Measurements from ENCODE around the gene IGFL2. TPM values are rescaled to one million over a fixed set of nuclear protein-coding genes. Genes with fewer than 3 reads are reported as not detected.
A peak's percentile ranks its signal among the peaks of the same experiment; 100 is the strongest.
"Not testable (repeated sequence)": the region's sequence is repeated elsewhere in the genome, so short reads cannot be mapped to it uniquely, and the experiment has no call there.

IGFL2 gene
- total RNA-seq: not detected

GRCh38 chr19:46147791-46148288 lies at the start of gene IGFL2:
Gene IGFL2 (plus strand): TSS chr19:46148238. CDS start chr19:46148279, 41 bp downstream.
- ATAC-seq (no peak), DNase-seq (no peak)
- Mint-ChIP-seq H3K4me1 (no peaks in the 10 kb centered on the region), H3K9me3 (ENCODE audit: low read depth) (no peaks in the 10 kb centered on the region), H3K27ac (no peak within 1 kb of the TSS), H3K36me3 (no peaks in the 10 kb centered on the region), H3K27me3 (peaks cover 62% of the 10 kb centered on the region), H3K4me3 (no peak within 1 kb of the TSS)
- CTCF ChIA-PET: no interaction called here

GRCh38 chr19:46100344-46100743 lies 47.7 kb upstream of the IGFL2 start:
- peaks cover 1% of the 10 kb centered on the region for H3K36me3 Mint-ChIP-seq
- ATAC-seq (no peak), DNase-seq (no peak)
- H3K27me3 Mint-ChIP-seq: peaks cover 46% of the 10 kb centered on the region
- no peak overlapping the region for H3K27ac Mint-ChIP-seq
- H3K4me1 Mint-ChIP-seq: no peaks in the 10 kb centered on the region
- H3K4me3 Mint-ChIP-seq: no peak overlapping the region
- CTCF ChIA-PET: no interaction called here
- peaks cover 9% of the 10 kb centered on the region for H3K9me3 Mint-ChIP-seq (ENCODE audit: low read depth)

GRCh38 chr19:46101293-46101692 lies 46.7 kb upstream of the IGFL2 start:
- H3K4me3 Mint-ChIP-seq: no peak overlapping the region
- peaks cover 38% of the 10 kb centered on the region for H3K27me3 Mint-ChIP-seq
- no peaks in the 10 kb centered on the region for H3K4me1 Mint-ChIP-seq
- DNase-seq: no peak
- H3K9me3 Mint-ChIP-seq (ENCODE audit: low read depth): peaks cover 9% of the 10 kb centered on the region
- H3K36me3 Mint-ChIP-seq: peaks cover 1% of the 10 kb centered on the region
- H3K27ac Mint-ChIP-seq: no peak overlapping the region
- ATAC-seq: no peak
- CTCF ChIA-PET: no interaction called here

- H3K4me1 Mint-ChIP-seq; H3K4me3 Mint-ChIP-seq; CTCF ChIA-PET; H3K27ac Mint-ChIP-seq; H3K36me3 Mint-ChIP-seq; H3K9me3 Mint-ChIP-seq (ENCODE audit: low read depth); ATAC-seq; DNase-seq: not testable (repeated sequence)
- H3K27me3 Mint-ChIP-seq: peaks cover 29% of the 10 kb centered on the region
Observed at GRCh38 chr19:46102333-46102732, 45.7 kb upstream of the IGFL2 start.

- Mint-ChIP-seq H3K27ac (no peak overlapping the region), H3K9me3 (ENCODE audit: low read depth) (peaks cover 2% of the 10 kb centered on the region)
Observed at GRCh38 chr19:46107371-46107770, 40.7 kb upstream of the IGFL2 start.

GRCh38 chr19:46109876-46110275 lies 38.2 kb upstream of the IGFL2 start:
- Mint-ChIP-seq H3K9me3 (ENCODE audit: low read depth) (peaks cover 2% of the 10 kb centered on the region), H3K27ac (no peak overlapping the region), H3K4me1 (peaks cover under 1% of the 10 kb centered on the region), H3K4me3 (no peak overlapping the region), H3K36me3 (no peaks in the 10 kb centered on the region), H3K27me3 (peaks cover 41% of the 10 kb centered on the region)
- ATAC-seq: no peak
- no peak for DNase-seq
- CTCF ChIA-PET: no interaction called here

More at GRCh38 chr19:46107371-46107770, 40.7 kb upstream of the IGFL2 start:
- no peaks in the 10 kb centered on the region for H3K4me1 Mint-ChIP-seq
- DNase-seq (no peak), ATAC-seq (no peak)
- no peak overlapping the region for H3K4me3 Mint-ChIP-seq
- CTCF ChIA-PET: no interaction called here
- no peaks in the 10 kb centered on the region for H3K36me3 Mint-ChIP-seq
- H3K27me3 Mint-ChIP-seq: peaks cover 19% of the 10 kb centered on the region

- Mint-ChIP-seq H3K4me3 (no peak overlapping the region), H3K9me3 (ENCODE audit: low read depth) (peaks cover 2% of the 10 kb centered on the region), H3K4me1 (peaks cover 10% of the 10 kb centered on the region), H3K36me3 (no peaks in the 10 kb centered on the region), H3K27me3 (peaks cover 51% of the 10 kb centered on the region), H3K27ac (no peak overlapping the region)
- DNase-seq: no peak
- ATAC-seq: no peak
- CTCF ChIA-PET: no interaction called here
Observed at GRCh38 chr19:46111376-46111775, 36.7 kb upstream of the IGFL2 start.

- no peak overlapping the region for H3K4me3 Mint-ChIP-seq
- peaks cover 10% of the 10 kb centered on the region for H3K4me1 Mint-ChIP-seq
- H3K27ac Mint-ChIP-seq: no peak overlapping the region
- H3K9me3 Mint-ChIP-seq (ENCODE audit: low read depth): peaks cover 2% of the 10 kb centered on the region
- ATAC-seq (no peak), DNase-seq (no peak)
- CTCF ChIA-PET: no interaction called here
- no peaks in the 10 kb centered on the region for H3K36me3 Mint-ChIP-seq
- H3K27me3 Mint-ChIP-seq: peaks cover 57% of the 10 kb centered on the region
Observed at GRCh38 chr19:46112527-46112926, 35.5 kb upstream of the IGFL2 start.

- ATAC-seq: no peak
- Mint-ChIP-seq H3K9me3 (ENCODE audit: low read depth) (peaks cover under 1% of the 10 kb centered on the region), H3K4me3 (no peak overlapping the region)
Observed at GRCh38 chr19:46113726-46114125, 34.3 kb upstream of the IGFL2 start.

GRCh38 chr19:46115396-46116106 lies 32.5 kb upstream of the IGFL2 start:
- Mint-ChIP-seq H3K9me3 (ENCODE audit: low read depth) (no peaks in the 10 kb centered on the region), H3K27me3 (peaks cover 73% of the 10 kb centered on the region), H3K27ac (no peak overlapping the region), H3K4me1 (peaks cover 10% of the 10 kb centered on the region), H3K36me3 (no peaks in the 10 kb centered on the region), H3K4me3 (no peak overlapping the region)
- peak; percentile 76 for ATAC-seq
- CTCF ChIA-PET: interaction anchor here (1.1 kb wide), 1 partner anchor 74 kb away, joined by 3 read pairs; no protein-coding TSS in a partner anchor
- DNase-seq: peak; percentile 71

More at GRCh38 chr19:46113726-46114125, 34.3 kb upstream of the IGFL2 start:
- no peak for DNase-seq
- peaks cover 10% of the 10 kb centered on the region for H3K4me1 Mint-ChIP-seq
- no peak overlapping the region for H3K27ac Mint-ChIP-seq
- CTCF ChIA-PET: no interaction called here
- H3K27me3 Mint-ChIP-seq: peaks cover 64% of the 10 kb centered on the region
- H3K36me3 Mint-ChIP-seq: no peaks in the 10 kb centered on the region

GRCh38 chr19:46116121-46116520 lies 31.9 kb upstream of the IGFL2 start:
- peaks cover 10% of the 10 kb centered on the region for H3K4me1 Mint-ChIP-seq
- no peaks in the 10 kb centered on the region for H3K9me3 Mint-ChIP-seq (ENCODE audit: low read depth)
- DNase-seq (no peak), ATAC-seq (no peak)
- no peak overlapping the region for H3K4me3 Mint-ChIP-seq
- CTCF ChIA-PET: interaction anchor here (1.1 kb wide), 1 partner anchor 73 kb away, joined by 3 read pairs; no protein-coding TSS in a partner anchor
- no peaks in the 10 kb centered on the region for H3K36me3 Mint-ChIP-seq
- no peak overlapping the region for H3K27ac Mint-ChIP-seq
- H3K27me3 Mint-ChIP-seq: peaks cover 73% of the 10 kb centered on the region

GRCh38 chr19:46118136-46118535 lies 29.9 kb upstream of the IGFL2 start:
- no peak for ATAC-seq
- CTCF ChIA-PET: no interaction called here
- H3K36me3 Mint-ChIP-seq: no peaks in the 10 kb centered on the region

GRCh38 chr19:46124638-46125115 lies 23.4 kb upstream of the IGFL2 start, which contains the start of gene IGFL3:
Gene IGFL3 (minus strand): TSS chr19:46124688. CDS start chr19:46124649, 39 bp downstream.
- no peak within 1 kb of the TSS for H3K27ac Mint-ChIP-seq
- CTCF ChIA-PET: interaction anchor here (1.3 kb wide), 1 partner anchor 19 kb away, joined by 3 read pairs; no protein-coding TSS in a partner anchor
- H3K4me3 Mint-ChIP-seq: no peak within 1 kb of the TSS
- no peaks in the 10 kb centered on the region for H3K4me1 Mint-ChIP-seq
- DNase-seq (no peak), ATAC-seq (no peak)
- no peaks in the 10 kb centered on the region for H3K36me3 Mint-ChIP-seq
- no peaks in the 10 kb centered on the region for H3K9me3 Mint-ChIP-seq (ENCODE audit: low read depth)
- H3K27me3 Mint-ChIP-seq: peaks cover 69% of the 10 kb centered on the region

More at GRCh38 chr19:46118136-46118535, 29.9 kb upstream of the IGFL2 start:
- no peak for DNase-seq
- H3K4me1 Mint-ChIP-seq: peaks cover 10% of the 10 kb centered on the region
- H3K9me3 Mint-ChIP-seq (ENCODE audit: low read depth): no peaks in the 10 kb centered on the region
- no peak overlapping the region for H3K4me3 Mint-ChIP-seq
- no peak overlapping the region for H3K27ac Mint-ChIP-seq
- H3K27me3 Mint-ChIP-seq: peaks cover 61% of the 10 kb centered on the region

- CTCF ChIA-PET: interaction anchor here (1.3 to 1.4 kb wide), 2 partner anchors 18 to 48 kb away, joined by 3 read pairs; no protein-coding TSS in a partner anchor
- no peaks in the 10 kb centered on the region for H3K9me3 Mint-ChIP-seq (ENCODE audit: low read depth)
Observed at GRCh38 chr19:46125447-46125846, 22.6 kb upstream of the IGFL2 start.

More at GRCh38 chr19:46125447-46125846, 22.6 kb upstream of the IGFL2 start:
- no peak overlapping the region for H3K27ac Mint-ChIP-seq
- no peak for DNase-seq
- peaks cover 70% of the 10 kb centered on the region for H3K27me3 Mint-ChIP-seq
- no peak overlapping the region for H3K4me3 Mint-ChIP-seq
- no peak for ATAC-seq
- no peaks in the 10 kb centered on the region for H3K36me3 Mint-ChIP-seq
- no peaks in the 10 kb centered on the region for H3K4me1 Mint-ChIP-seq

Data from activated CD8-positive, alpha-beta memory T cell treated with anti-CD3 and anti-CD28 coated beads, Interleukin-2, amount 10 ng/mL, durations not matched to agents 7 days and 5 days (primary cell).